ENCODE measurements around the gene PHYKPL. TPM values are rescaled to one million over a fixed set of nuclear protein-coding genes. Genes with fewer than 3 reads are reported as not detected.
"Not testable (repeated sequence)": the region's sequence is repeated elsewhere in the genome, so short reads cannot be mapped to it uniquely, and the experiment has no call there.

The PHYKPL gene
- total and polyA plus RNA-seq, 5 donors from 2014 or later: 41.5 to 165 (median 42.9) TPM

GRCh38 chr5:178241231-178241663, 8.6 kb upstream of the PHYKPL start:
- ATAC-seq (ENCODE audit: low read depth in 2 of 2) (no peak), DNase-seq (peak in 1 of 3 donors; percentile 23)
- H3K27ac Mint-ChIP-seq: peak overlapping the region; percentile 67 to 79 (median 74)
- no peaks in the 10 kb centered on the region for H3K27me3 ChIP-seq (ENCODE audit: control insufficient read depth, insufficient read depth, low read length)
- H3K4me1 Mint-ChIP-seq: peaks cover 5 to 40% (median 7%) of the 10 kb centered on the region in 4 donors
- no peaks in the 10 kb centered on the region for H3K27me3 Mint-ChIP-seq
- H3K27ac ChIP-seq (ENCODE audit: insufficient read depth, low read length, poor library complexity, severe bottlenecking): no peak overlapping the region
- no peaks in the 10 kb centered on the region for H3K9me3 Mint-ChIP-seq
- peaks cover 26% of the 10 kb centered on the region for H3K4me1 ChIP-seq (ENCODE audit: control insufficient read depth, insufficient read depth, low read length, poor library complexity, severe bottlenecking)
- H3K4me3 Mint-ChIP-seq: peak overlapping the region in 1 of 4 donors; percentile 31
- no peaks in the 10 kb centered on the region for H3K36me3 ChIP-seq (ENCODE audit: control insufficient read depth, insufficient read depth, low read length)
- H3K9me3 ChIP-seq (ENCODE audit: control insufficient read depth in 2 of 2, low read length in 2 of 2): no peaks in the 10 kb centered on the region
- no peak overlapping the region for H3K4me3 ChIP-seq (ENCODE audit: low read depth, low read length)
- no peaks in the 10 kb centered on the region for H3K36me3 Mint-ChIP-seq

DNA sequence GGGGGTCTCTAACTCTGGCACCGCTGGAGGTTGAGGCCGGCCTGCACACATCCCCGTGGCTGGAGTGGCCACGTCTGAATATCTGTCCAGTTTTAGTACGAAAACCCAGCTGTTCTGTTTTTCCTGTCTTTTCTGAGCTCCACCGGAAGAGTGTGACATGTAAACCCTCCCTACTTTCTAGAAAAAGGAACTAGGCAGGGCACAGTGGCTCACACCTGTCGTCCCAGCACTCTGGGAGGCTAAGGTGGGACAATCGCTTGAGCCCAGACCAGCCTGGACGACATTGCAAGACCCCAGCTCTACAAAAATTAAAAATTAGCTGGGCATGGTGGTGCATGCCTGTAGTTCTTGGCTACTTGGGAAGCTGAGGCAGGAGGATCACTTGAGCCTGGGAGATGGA, 8.2 kb upstream of the PHYKPL start:
- ATAC-seq (ENCODE audit: low read depth in 2 of 2): no peak

DNA sequence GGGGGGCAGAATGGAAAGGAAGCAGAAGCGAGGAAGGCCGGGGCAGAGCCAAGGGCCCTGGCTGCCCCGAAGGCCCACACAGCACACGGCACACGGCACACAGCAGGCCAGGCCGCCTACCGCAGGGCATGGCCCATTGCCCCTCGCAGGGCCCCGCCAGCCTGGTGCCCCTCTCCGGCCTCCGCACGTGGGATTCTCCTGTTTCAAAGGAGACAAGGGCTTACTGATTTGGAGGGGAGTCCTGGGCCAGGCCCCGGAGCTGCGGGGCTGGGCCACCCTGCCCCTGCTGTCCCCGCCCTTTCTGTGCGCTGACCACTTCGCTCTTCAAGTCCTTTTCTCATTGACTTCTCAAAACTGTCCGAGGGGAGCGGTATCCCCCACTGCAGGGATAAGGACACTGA, 7.7 kb upstream of the PHYKPL start:
- peak overlapping the region in 1 of 3 donors; percentile 78 for H3K27ac Mint-ChIP-seq
- Histone ChIP-seq H3K36me3 (ENCODE audit: control insufficient read depth, insufficient read depth, low read length) (no peaks in the 10 kb centered on the region), H3K27ac (ENCODE audit: insufficient read depth, low read length, poor library complexity, severe bottlenecking) (no peak overlapping the region), H3K9me3 (ENCODE audit: control insufficient read depth in 2 of 2, low read length in 2 of 2) (no peaks in the 10 kb centered on the region), H3K27me3 (ENCODE audit: control insufficient read depth, insufficient read depth, low read length) (no peaks in the 10 kb centered on the region), H3K4me3 (ENCODE audit: low read depth, low read length) (no peak overlapping the region), H3K4me1 (ENCODE audit: control insufficient read depth, insufficient read depth, low read length, poor library complexity, severe bottlenecking) (peaks cover 26% of the 10 kb centered on the region)
- H3K27me3 Mint-ChIP-seq: peaks cover under 1% of the 10 kb centered on the region
- no peaks in the 10 kb centered on the region for H3K9me3 Mint-ChIP-seq
- peaks cover 5 to 40% (median 7%) of the 10 kb centered on the region in 4 donors for H3K4me1 Mint-ChIP-seq
- no peaks in the 10 kb centered on the region for H3K36me3 Mint-ChIP-seq
- DNase-seq: peak in 1 of 3 donors; percentile 11
- H3K4me3 Mint-ChIP-seq: peak overlapping the region in 2 of 4 donors; percentile 31 to 69
- no peak for ATAC-seq (ENCODE audit: low read depth in 2 of 2)

More for the DNA sequence above, 8.2 kb upstream of the PHYKPL start:
- Histone ChIP-seq H3K4me3 (ENCODE audit: low read depth, low read length) (no peak overlapping the region), H3K36me3 (ENCODE audit: control insufficient read depth, insufficient read depth, low read length) (no peaks in the 10 kb centered on the region), H3K4me1 (ENCODE audit: control insufficient read depth, insufficient read depth, low read length, poor library complexity, severe bottlenecking) (peaks cover 26% of the 10 kb centered on the region), H3K9me3 (ENCODE audit: control insufficient read depth in 2 of 2, low read length in 2 of 2) (no peaks in the 10 kb centered on the region), H3K27ac (ENCODE audit: insufficient read depth, low read length, poor library complexity, severe bottlenecking) (no peak overlapping the region), H3K27me3 (ENCODE audit: control insufficient read depth, insufficient read depth, low read length) (no peaks in the 10 kb centered on the region)
- DNase-seq: peak in 1 of 3 donors; percentile 51
- Mint-ChIP-seq H3K27ac (peak overlapping the region; percentile 67 to 79 (median 74)), H3K4me1 (peaks cover 5 to 40% (median 7%) of the 10 kb centered on the region in 4 donors), H3K4me3 (peak overlapping the region in 2 of 4 donors; percentile 31 to 69), H3K9me3 (no peaks in the 10 kb centered on the region), H3K27me3 (no peaks in the 10 kb centered on the region), H3K36me3 (no peaks in the 10 kb centered on the region)

DNA sequence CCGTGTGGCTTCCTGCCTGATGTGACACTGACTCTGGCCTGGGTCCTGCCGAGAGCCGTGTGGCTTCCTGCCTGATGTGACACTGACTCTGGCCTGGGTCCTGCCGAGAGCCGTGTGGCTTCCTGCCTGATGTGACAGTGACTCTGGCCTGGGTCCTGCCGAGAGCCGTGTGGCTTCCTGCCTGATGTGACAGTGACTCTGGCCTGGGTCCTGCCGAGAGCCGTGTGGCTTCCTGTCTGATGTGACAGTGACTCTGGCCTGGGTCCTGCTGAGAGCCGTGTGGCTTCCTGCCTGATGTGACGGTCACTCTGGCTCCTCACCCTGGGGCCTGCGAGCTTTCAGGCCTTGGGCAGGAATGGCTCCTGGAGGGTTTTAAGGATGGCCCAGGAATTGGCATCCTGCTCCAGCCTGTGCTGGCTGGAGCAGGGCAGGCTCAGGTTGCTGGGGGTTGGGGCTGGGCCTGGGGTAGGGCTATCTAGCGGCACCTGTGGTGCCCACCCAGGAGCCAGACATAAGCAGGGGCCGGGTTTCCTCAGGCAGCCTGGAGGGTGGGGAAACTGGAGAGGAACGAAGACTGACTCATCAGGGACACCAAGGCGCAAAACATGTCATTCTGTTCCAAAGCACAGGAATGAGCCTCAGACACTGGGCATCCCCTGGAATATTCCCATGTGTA, 7.2 kb upstream of the PHYKPL start:
- peaks cover 26% of the 10 kb centered on the region for H3K4me1 ChIP-seq (ENCODE audit: control insufficient read depth, insufficient read depth, low read length, poor library complexity, severe bottlenecking)
- peak overlapping the region; percentile 23 for H3K27ac ChIP-seq (ENCODE audit: insufficient read depth, low read length, poor library complexity, severe bottlenecking)
- H3K4me3 Mint-ChIP-seq: peak overlapping the region in 1 of 4 donors; percentile 78
- not testable (repeated sequence) for H3K4me3 ChIP-seq (ENCODE audit: low read depth, low read length); H3K27me3 Mint-ChIP-seq; H3K9me3 ChIP-seq (ENCODE audit: control insufficient read depth in 2 of 2, low read length in 2 of 2); H3K36me3 Mint-ChIP-seq; H3K9me3 Mint-ChIP-seq; H3K27me3 ChIP-seq (ENCODE audit: control insufficient read depth, insufficient read depth, low read length); H3K36me3 ChIP-seq (ENCODE audit: control insufficient read depth, insufficient read depth, low read length); ATAC-seq (ENCODE audit: low read depth in 2 of 2)
- peak in 1 of 3 donors; percentile 47 for DNase-seq
- H3K27ac Mint-ChIP-seq: peak overlapping the region in 1 of 3 donors; percentile 78
- H3K4me1 Mint-ChIP-seq: peaks cover 10 to 45% (median 11%) of the 10 kb centered on the region in 4 donors

DNA sequence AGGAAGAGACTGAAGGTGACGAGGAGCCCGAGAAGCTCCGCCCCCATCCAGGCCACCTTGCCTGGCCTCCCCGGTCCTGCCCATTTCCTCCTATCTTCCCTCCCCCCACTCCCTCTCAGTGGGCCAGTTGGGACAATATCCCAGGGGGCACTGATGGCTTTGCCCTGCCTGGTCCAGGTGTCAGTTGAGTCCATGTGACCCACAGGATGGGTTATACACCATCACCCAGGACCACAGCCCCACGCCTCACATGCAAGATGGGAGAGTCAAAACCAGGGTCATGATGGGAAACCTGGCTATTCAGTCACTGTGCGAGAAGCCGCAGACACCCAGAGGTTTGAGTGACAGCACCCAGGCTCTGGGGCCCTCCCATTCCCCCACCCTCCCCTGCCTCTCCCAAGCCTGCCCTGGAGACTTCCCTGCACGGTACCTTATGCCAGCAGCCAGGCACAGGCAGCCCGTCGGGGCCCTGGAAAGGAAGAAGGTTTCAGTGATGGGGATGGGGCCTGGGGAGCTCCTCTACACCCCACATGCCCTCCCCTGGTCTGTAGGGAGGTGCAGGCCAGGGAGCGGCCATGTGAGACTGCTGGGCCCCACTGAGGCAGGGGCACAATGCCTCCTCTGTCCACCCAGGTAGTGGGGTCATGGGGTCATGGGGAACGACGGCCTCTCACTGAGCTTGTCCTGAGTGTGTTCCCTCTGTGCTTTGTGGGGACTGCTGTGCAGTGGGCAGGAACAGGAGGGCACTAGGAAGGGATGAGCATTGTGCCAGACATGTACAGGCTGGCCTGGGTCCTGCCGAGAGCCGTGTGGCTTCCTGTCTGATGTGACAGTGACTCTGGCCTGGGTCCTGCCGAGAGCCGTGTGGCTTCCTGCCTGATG, 6.3 kb upstream of the PHYKPL start:
- Mint-ChIP-seq H3K27ac (peak overlapping the region in 1 of 3 donors; percentile 83), H3K36me3 (no peaks in the 10 kb centered on the region), H3K9me3 (no peaks in the 10 kb centered on the region), H3K27me3 (peaks cover 4% of the 10 kb centered on the region), H3K4me1 (peaks cover 10 to 47% (median 14%) of the 10 kb centered on the region in 4 donors), H3K4me3 (peak overlapping the region in 3 of 4 donors; percentile 38 to 78 (median 63))
- DNase-seq: peak in 1 of 3 donors; percentile 45
- Histone ChIP-seq H3K4me1 (ENCODE audit: control insufficient read depth, insufficient read depth, low read length, poor library complexity, severe bottlenecking) (peaks cover 26% of the 10 kb centered on the region), H3K36me3 (ENCODE audit: control insufficient read depth, insufficient read depth, low read length) (no peaks in the 10 kb centered on the region), H3K9me3 (ENCODE audit: control insufficient read depth in 2 of 2, low read length in 2 of 2) (no peaks in the 10 kb centered on the region), H3K27me3 (ENCODE audit: control insufficient read depth, insufficient read depth, low read length) (no peaks in the 10 kb centered on the region), H3K27ac (ENCODE audit: insufficient read depth, low read length, poor library complexity, severe bottlenecking) (peak overlapping the region; percentile 37), H3K4me3 (ENCODE audit: low read depth, low read length) (no peak overlapping the region)
- ATAC-seq (ENCODE audit: low read depth in 2 of 2): no peak

DNA sequence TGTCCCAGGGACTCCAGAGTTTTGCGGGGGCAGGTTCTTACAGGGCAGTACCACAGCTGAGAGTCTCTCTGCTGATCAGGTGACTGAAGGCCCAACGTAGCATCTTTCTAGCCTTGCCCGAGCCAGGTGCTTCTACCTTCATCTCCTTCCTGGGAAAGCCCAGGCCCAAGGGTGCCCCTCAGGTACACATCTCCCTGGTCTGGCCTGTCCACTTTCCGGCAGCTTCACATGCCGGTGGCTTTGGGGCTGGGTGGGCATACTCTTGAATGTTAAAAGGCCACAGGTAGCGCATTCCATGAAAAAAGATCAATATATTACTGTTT, 5.7 kb upstream of the PHYKPL start:
- peaks cover 26% of the 10 kb centered on the region for H3K4me1 ChIP-seq (ENCODE audit: control insufficient read depth, insufficient read depth, low read length, poor library complexity, severe bottlenecking)
- Mint-ChIP-seq H3K9me3 (no peaks in the 10 kb centered on the region), H3K36me3 (no peaks in the 10 kb centered on the region), H3K27me3 (peaks cover 4% of the 10 kb centered on the region), H3K27ac (peak overlapping the region in 1 of 3 donors; percentile 76), H3K4me3 (peak overlapping the region in 1 of 4 donors; percentile 8), H3K4me1 (peaks cover 10 to 50% (median 14%) of the 10 kb centered on the region in 4 donors)
- DNase-seq: no peak
- no peaks in the 10 kb centered on the region for H3K9me3 ChIP-seq (ENCODE audit: control insufficient read depth in 2 of 2, low read length in 2 of 2)
- H3K36me3 ChIP-seq (ENCODE audit: control insufficient read depth, insufficient read depth, low read length): no peaks in the 10 kb centered on the region
- no peaks in the 10 kb centered on the region for H3K27me3 ChIP-seq (ENCODE audit: control insufficient read depth, insufficient read depth, low read length)
- peak overlapping the region; percentile 37 for H3K27ac ChIP-seq (ENCODE audit: insufficient read depth, low read length, poor library complexity, severe bottlenecking)
- no peak for ATAC-seq (ENCODE audit: low read depth in 2 of 2)
- H3K4me3 ChIP-seq (ENCODE audit: low read depth, low read length): no peak overlapping the region

- no peak for DNase-seq
- Histone ChIP-seq H3K27me3 (ENCODE audit: control insufficient read depth, insufficient read depth, low read length) (no peaks in the 10 kb centered on the region), H3K27ac (ENCODE audit: insufficient read depth, low read length, poor library complexity, severe bottlenecking) (peak overlapping the region; percentile 37), H3K4me3 (ENCODE audit: low read depth, low read length) (no peak overlapping the region), H3K9me3 (ENCODE audit: control insufficient read depth in 2 of 2, low read length in 2 of 2) (no peaks in the 10 kb centered on the region), H3K4me1 (ENCODE audit: control insufficient read depth, insufficient read depth, low read length, poor library complexity, severe bottlenecking) (peaks cover 31% of the 10 kb centered on the region), H3K36me3 (ENCODE audit: control insufficient read depth, insufficient read depth, low read length) (no peaks in the 10 kb centered on the region)
- no peaks in the 10 kb centered on the region for H3K9me3 Mint-ChIP-seq
- peak overlapping the region in 1 of 4 donors; percentile 29 for H3K4me3 Mint-ChIP-seq
- no peaks in the 10 kb centered on the region for H3K36me3 Mint-ChIP-seq
- no peak for ATAC-seq (ENCODE audit: low read depth in 2 of 2)
- H3K4me1 Mint-ChIP-seq: peaks cover 10 to 54% (median 14%) of the 10 kb centered on the region in 4 donors
- peaks cover 4% of the 10 kb centered on the region for H3K27me3 Mint-ChIP-seq
- peak overlapping the region; percentile 51 to 76 (median 69) for H3K27ac Mint-ChIP-seq
Observed at GRCh38 chr5:178237431-178238312, 5.1 kb upstream of the PHYKPL start.

All from CD4-positive, CD25-positive, alpha-beta regulatory T cell (primary cell).